Measurements from ENCODE around the gene SLC9A6.
"Not testable (repeated sequence)": the region's sequence is repeated elsewhere in the genome, so short reads cannot be mapped to it uniquely, and the experiment has no call there.

SLC9A6 gene

DNA sequence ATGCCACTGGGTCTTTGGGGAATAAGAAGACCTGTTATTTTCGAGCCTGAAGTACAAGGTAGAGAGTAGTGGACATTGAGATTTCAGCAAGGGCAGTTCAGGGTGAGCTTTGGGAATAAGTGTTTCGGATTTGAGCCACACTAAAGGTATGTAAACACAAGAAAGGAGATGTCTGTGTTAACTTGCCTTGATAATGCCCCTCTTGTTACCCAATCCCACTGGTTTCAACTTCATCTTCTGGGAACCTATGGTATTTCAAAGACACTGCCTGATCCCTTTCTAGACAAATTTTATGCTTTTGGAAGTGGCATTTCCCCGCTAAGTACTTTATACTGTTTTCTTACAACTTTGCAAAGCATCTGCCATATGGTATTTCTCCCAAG lies 79.4 kb downstream of the SLC9A6 start:
- no peak for FAIRE-seq

DNA sequence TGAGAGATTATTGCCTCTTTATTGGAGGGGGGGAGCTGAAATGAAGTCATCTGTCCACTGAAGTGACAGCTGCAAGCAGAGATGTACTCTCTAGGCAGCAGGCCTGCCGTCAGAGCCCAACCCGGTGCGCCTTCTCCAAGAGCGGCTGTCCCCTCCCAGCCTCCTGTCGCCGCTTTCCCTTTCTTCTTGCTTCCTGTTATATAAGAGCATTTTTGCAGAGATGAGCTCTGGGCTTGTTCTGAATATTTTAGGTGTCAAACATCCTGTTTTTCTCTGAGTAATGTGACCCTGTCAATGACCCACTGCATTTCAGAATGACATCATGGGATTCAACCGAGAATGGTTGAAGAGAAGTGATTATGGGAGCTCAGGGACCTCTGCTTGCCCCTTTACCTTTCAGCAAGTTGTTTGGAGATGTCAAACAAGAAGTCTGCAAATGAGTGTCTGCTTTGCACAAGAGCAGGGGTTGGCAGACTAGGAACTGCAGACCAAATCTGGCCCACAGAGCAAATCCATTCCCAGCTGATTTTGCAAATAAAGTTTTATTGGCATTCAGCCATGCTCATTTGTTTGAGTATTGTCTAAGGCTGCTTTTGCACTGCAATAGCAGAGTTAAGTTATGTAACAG lies 79.9 kb downstream of the SLC9A6 start:
- no peak for FAIRE-seq

DNA sequence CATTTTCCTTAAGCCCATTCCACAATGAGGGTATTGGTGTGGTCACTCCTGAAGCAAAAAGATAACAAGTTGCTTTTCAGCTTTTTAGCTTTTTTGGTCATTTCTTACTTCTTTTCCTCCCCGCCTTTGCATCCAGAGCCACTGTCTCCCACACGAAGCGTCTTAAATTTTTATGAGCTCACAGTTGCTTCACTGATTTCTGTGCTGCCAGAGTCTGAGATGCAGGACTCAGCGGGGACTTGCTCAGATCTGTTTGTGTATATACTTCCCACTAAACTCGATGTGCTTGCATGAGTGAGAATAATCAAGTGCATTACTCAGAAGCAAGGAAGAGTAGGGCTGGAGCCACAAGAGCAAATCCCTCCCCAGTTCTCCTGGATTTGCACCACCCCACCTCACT lies 81.9 kb downstream of the SLC9A6 start:
- no peak for FAIRE-seq

DNA sequence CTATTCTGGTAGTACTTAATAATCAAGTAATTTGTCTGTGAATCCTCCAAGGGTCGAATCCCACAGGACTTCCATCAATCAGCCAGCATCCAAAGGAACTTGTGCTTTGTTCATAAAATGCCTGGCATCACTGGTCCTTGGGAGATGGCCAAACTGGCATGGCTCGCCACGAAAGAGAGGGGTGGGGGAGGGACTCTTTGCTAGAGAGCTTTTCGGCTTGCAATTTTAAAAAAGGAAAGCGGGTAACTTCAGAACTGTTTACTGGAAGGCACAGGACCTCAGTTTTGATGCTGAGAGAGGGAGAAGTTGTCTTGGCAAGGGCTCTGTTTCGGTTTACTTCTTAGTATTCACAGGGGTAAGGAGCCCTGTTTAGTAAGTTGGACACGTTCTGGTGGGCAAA lies 82.7 kb downstream of the SLC9A6 start:
- no peak for FAIRE-seq

DNA sequence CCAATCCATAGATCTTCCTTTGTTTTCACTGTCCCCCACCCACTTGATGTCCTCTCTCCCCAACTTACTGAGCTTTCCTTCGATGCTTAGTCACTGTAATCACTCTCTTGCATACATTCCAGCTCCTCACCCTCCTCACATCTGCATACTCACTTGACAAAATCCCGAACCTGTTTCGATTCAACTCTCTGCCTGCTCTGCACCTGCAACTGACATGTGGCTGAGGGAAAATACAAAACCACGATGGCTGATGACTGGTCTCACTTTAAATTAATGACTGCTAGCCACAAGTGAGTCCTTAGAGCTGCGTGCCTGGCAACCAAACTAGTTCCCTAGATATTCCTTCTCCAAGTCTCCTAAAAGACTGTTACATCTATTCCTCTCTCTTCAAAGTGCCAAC lies 91.7 kb downstream of the SLC9A6 start:
- FAIRE-seq, result no peak

DNA sequence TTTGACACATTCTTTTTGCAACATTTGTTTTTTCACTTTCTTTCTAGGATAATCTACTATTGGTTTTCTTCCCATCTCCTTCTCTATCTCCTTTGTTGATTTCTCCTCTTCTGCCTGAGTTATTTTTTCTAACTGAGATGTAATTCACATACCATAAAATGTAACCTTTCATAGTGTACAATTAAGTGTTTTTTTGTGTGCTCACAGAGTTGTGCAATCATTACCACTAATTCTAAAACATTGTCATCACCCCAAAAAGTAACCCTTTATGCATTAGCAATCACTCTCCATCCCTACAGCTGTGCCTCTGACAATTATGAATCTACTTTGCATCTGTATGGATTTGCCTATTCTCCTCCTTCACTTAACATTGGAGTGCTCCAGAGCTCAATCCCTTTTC lies 95.5 kb downstream of the SLC9A6 start:
- FAIRE-seq, result no peak

DNA sequence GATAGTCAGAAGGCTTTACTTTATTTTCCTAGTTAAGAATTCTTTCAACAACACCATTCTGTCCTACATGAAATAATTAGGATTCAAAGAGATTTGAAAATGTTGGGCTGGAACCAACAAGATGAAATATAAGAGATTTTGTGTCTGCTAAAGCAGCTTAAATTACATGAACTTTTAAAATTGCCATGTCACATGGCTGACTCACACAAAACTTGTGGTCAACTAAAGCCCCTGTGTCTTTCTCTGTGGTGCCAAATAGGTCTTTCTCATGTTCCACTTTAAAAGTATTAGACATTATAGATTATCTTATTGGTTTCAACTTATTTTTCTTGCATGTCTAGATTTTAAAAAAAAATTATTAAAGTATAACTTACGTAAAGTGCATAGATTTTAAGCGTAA lies 101.3 kb downstream of the SLC9A6 start:
- no peak for FAIRE-seq

DNA sequence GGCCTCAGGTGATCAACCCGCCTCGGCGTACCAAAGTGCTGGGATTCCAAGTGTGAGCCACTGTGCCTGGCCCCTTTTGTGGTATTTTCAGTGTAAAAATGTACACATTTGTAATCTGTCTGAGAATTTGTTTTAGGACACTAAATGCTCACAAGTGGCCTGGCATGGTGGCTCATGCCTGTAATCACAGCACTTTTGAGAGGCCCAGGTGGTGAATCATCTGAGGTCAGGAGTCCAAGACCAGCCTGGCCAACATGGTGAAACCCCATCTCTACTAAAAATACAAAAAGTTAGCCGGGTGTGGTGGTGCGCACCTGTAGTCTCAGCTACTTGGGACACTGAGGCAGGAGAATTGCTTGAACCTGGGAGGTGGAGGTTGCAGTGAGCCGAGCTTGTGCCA lies 106.7 kb downstream of the SLC9A6 start:
- not testable (repeated sequence) for FAIRE-seq

DNA sequence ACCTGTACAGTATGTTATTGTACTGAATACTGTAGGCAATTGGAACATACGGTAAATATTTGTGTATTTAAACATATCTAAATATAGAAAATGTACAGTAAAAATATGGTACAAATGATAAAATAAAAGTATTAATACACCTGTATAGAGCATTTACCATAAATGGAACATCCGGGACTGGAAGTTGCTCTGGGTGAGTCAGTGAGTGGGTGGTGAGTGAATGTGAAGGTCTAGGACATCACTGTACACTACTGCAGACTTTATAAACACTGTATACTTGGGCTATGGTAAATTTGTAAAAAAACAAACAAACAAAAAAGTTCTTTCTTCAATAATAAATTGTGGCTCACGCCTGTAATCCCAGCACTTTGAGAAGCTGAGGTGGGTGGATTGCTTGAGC lies 109.7 kb downstream of the SLC9A6 start:
- FAIRE-seq, result no peak
